KOPT-K1 (cell line): Measurements from ENCODE around the gene NRARP.

Source experiments
- H3K27ac ChIP-seq: fragments of 200-600 bp; sonication (generic); 2 replicates; pipeline ENCODE4 v1.5.1; 2016; ENCODE audit warnings: antibody characterized with exemption, mild to moderate bottlenecking, low read depth, low read length; ENCODE audit not compliant: poor library complexity, severe bottlenecking
- H3K36me3 ChIP-seq: fragments of 200-600 bp; sonication (generic); 2 replicates; pipeline ENCODE4 v1.5.1; 2017; ENCODE audit warnings: antibody characterized with exemption, mild to moderate bottlenecking, low read length, moderate library complexity; ENCODE audit not compliant: insufficient read depth
- H3K9me3 ChIP-seq: fragments of 200-600 bp; sonication (generic); 2 replicates; pipeline ENCODE4 v1.5.1; 2017; ENCODE audit warnings: antibody characterized with exemption, low read length, mild to moderate bottlenecking; ENCODE audit not compliant: insufficient read depth, poor library complexity, severe bottlenecking

Gene NRARP

GRCh38 chr9:137316012-137316981 lies 14.2 kb upstream of the NRARP start:
- no peaks in the 10 kb centered on the region for H3K36me3 ChIP-seq
- H3K9me3 ChIP-seq = no peaks in the 10 kb centered on the region
- H3K27ac ChIP-seq = no peak overlapping the region

- no peaks in the 10 kb centered on the region for H3K36me3 ChIP-seq
- no peak overlapping the region for H3K27ac ChIP-seq
- no peaks in the 10 kb centered on the region for H3K9me3 ChIP-seq
Measured at GRCh38 chr9:137315581-137316011, 13.5 kb upstream of the NRARP start.

- no peak overlapping the region for H3K27ac ChIP-seq
Measured at GRCh38 chr9:137314561-137315560, 12.8 kb upstream of the NRARP start.

GRCh38 chr9:137313956-137314560 lies 12.0 kb upstream of the NRARP start:
- Histone ChIP-seq H3K9me3 (no peaks in the 10 kb centered on the region), H3K36me3 (no peaks in the 10 kb centered on the region), H3K27ac (no peak overlapping the region)

More at GRCh38 chr9:137314561-137315560, 12.8 kb upstream of the NRARP start:
- H3K36me3 ChIP-seq = no peaks in the 10 kb centered on the region
- no peaks in the 10 kb centered on the region for H3K9me3 ChIP-seq

GRCh38 chr9:137313326-137313936 lies 11.4 kb upstream of the NRARP start:
- H3K27ac ChIP-seq = no peak overlapping the region
- H3K36me3 ChIP-seq = no peaks in the 10 kb centered on the region
- H3K9me3 ChIP-seq = no peaks in the 10 kb centered on the region

- H3K9me3 ChIP-seq = no peaks in the 10 kb centered on the region
- H3K27ac ChIP-seq = no peak overlapping the region
- no peaks in the 10 kb centered on the region for H3K36me3 ChIP-seq
Measured at GRCh38 chr9:137312852-137313325, 10.8 kb upstream of the NRARP start.

GRCh38 chr9:137311986-137312851 lies 10.1 kb upstream of the NRARP start:
- no peaks in the 10 kb centered on the region for H3K36me3 ChIP-seq
- no peak overlapping the region for H3K27ac ChIP-seq
- no peaks in the 10 kb centered on the region for H3K9me3 ChIP-seq

GRCh38 chr9:137311171-137311985 lies 9.3 kb upstream of the NRARP start:
- Histone ChIP-seq H3K27ac (no peak overlapping the region), H3K36me3 (no peaks in the 10 kb centered on the region), H3K9me3 (no peaks in the 10 kb centered on the region)

GRCh38 chr9:137310189-137311052 lies 8.3 kb upstream of the NRARP start:
- no peaks in the 10 kb centered on the region for H3K9me3 ChIP-seq
- H3K27ac ChIP-seq = no peak overlapping the region
- H3K36me3 ChIP-seq = no peaks in the 10 kb centered on the region

- Histone ChIP-seq H3K27ac (no peak overlapping the region), H3K36me3 (no peaks in the 10 kb centered on the region), H3K9me3 (no peaks in the 10 kb centered on the region)
Measured at GRCh38 chr9:137309368-137310188, 7.5 kb upstream of the NRARP start.

- Histone ChIP-seq H3K27ac (no peak overlapping the region), H3K36me3 (no peaks in the 10 kb centered on the region), H3K9me3 (no peaks in the 10 kb centered on the region)
Measured at GRCh38 chr9:137308057-137308619, 6.1 kb upstream of the NRARP start.
